Measurements from ENCODE around the gene SF3B6.
"Not testable (repeated sequence)": the region's sequence is repeated elsewhere in the genome, so short reads cannot be mapped to it uniquely, and the experiment has no call there.

Gene SF3B6, protein sequence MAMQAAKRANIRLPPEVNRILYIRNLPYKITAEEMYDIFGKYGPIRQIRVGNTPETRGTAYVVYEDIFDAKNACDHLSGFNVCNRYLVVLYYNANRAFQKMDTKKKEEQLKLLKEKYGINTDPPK
- 25.4 to 53.5 (median 39.5) reads per million in 17 experiments for total RNA-seq

DNA sequence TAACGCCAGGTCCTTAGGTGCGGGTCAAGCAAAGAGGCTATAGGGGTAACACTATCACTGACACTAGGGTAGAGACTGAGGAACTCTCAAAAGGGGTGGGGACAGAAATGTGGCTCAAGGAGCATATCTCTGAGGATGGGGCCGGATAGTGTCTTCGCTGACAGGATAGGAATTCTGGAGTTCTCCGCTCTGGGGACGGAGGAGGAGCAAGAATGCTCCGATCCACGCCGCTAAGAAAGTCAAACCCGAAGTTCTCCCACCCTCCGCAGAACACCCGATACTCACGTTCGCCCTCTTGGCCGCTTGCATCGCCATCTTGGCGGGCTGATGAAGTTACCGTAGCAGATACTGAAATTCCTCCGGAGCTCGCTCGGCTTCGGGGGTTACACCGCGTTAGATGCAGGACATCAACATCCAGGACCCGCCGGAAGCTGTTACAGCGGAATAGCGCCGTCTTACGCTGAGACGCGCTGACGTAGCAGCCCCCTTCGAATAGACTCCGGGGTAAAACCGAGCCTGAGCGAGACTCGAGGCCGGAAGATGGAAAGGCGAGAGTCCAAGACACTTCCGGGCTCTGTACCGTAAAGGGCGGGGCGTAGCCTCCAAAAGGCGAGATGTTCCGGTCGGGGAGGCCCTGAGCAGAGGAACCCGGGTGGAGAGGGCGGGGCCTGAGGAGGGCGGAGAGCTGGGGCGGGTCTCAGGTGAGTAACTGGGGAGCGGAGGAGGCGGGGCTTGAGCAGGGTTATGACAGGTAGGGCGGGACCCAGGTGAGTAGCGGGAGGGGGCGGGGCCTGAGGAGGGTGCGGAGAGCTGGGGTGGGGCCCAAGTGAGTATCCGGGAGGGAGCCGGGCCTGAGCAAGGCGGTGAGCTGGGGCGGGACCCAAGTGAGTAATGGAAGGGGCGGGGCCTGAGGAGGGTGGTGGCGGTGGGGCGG, at the start of gene SF3B6:
TSS of gene SF3B6 (minus strand) at position 412 of the 934 bp plus-strand sequence. CDS start at position 315, 97 bp downstream.
- peak; percentile 98 to 100 (median 99) for DNase-seq

DNA sequence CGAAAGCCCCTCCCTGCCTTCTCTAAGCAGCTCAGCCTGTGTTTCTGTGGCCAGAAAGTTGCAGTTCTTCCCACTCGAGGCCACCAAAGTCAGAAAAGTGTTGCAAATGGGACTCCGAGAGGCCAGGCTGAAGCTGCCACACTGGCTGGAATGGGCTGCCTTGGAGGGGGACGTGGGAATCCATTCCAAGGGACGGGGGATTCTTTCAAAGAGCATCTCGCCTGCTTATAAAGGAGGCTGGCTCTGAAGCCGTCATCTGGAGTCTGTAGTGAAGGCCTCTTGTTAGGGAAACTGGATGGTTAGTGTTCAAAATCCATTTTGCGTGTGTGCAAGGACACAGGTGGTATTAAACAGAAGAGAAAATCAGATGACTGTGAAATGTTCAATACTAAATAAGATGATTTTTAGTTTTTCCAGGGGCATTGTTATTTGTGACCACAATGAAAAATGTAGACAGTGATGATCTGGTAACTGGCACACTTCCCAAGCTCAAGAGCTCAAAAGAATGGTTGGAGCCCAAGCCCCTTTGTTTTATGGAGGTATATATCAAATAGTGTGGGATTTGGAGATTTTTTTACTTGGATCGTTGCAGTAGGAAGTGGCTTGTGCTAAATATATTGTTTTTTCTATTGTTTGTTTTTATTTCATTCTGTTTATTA, 47.9 kb upstream of the SF3B6 start:
- no peak for DNase-seq

DNA sequence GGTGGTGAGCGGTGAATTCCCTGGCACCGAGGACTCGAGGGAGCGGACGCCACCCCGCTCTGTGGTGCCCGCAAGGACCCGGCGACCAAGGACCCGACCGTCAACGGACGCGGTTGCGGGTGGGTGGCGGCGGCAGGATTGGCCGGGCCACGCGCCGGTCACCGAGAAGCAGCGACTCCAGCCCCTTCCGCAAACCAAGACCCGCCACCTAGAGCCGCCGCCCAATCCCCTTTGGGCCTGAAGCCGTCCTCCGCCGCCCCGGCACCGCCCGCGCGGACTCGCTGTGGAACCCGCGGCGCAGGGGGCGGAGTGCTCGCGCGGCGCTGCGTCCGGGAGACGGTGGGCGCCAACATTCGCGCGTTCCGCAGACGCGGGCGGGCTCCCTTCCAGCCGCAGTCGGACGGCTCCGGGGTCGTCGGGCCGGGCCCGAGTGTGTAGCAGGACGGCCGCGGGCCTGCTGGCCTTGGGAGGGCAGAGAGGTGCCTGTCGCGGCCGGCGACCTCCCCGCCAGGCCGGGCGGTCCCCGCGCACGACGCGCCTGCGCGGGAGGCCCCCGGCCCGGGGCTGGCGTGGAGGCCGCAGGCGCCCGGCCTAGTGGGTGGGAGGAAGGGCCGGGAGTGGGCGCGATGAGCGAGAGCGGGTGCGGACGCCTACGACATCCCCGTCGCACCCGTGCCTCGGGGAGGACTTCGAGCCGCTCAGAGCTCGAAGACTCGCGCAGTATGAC, 47.2 kb upstream of the SF3B6 start, which contains the start of the genes FAM228B and PFN4:
TSS of gene FAM228B (plus strand) at position 275 of the 727 bp plus-strand sequence. CDS start 893 bp downstream, outside the sequence.
TSS of gene PFN4 (minus strand) at position 140 of the 727 bp plus-strand sequence. CDS start 799 bp downstream, outside the sequence.
- DNase-seq = peak; percentile 89 to 97 (median 94)

DNA sequence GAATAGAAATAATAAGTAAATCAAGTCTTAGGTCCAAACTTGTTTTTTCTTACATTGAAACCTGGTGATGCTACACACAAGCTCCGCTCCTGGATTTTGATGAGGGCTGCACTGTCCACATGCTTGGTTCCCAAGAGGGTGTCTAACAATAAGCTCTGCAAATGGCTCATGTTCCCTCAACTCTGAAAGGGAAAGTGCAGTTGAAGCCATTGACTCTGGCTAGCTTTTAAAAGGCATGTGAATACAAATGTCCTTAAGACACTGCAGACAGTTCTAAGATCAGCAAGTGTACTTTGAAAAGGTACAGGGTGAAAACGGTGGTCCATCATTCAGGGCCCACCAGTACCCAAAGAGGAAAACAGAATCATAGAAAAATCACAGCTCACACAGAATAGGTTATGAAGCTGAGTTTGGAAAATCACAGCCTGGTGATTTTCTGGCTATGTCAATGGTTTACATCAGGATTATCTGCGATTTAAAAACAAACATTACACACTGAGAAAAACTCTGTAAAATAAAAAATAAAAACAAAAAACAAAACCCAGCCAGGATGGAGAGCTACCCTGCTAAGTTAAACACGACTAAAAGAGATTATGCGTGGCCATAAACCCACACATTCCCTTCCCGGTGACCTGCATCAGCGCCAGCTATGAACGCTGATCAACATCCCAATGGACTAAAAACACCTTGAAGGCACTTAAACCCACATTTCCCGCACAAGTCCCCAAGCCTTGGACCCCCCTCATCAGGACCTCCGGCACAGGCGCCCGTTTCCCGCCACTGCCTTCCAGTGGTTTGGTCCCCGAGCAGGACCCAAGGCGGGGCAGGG, 46.5 kb upstream of the SF3B6 start:
- peak in 2 of 4 experiments; percentile 2 to 8 for DNase-seq

DNA sequence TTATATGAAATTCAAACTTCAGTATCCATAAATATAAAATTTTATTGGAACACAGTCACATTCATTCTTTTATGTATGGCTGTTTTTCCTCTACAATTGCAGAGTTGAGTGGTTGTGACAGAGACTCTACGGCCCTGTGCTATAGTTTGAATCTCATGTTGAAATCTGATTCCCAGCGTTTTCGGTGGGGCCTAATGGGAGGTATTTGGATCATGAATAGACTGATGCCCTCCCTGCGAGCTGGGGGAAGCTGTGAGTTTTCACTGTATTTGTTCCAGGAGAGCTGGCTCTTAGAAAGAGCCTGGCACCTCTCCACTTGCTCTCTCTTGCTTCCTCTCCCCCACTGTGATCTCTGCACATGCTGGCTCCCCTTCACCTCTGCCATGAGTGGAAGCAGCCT, 45.3 kb upstream of the SF3B6 start:
- no peak for DNase-seq

DNA sequence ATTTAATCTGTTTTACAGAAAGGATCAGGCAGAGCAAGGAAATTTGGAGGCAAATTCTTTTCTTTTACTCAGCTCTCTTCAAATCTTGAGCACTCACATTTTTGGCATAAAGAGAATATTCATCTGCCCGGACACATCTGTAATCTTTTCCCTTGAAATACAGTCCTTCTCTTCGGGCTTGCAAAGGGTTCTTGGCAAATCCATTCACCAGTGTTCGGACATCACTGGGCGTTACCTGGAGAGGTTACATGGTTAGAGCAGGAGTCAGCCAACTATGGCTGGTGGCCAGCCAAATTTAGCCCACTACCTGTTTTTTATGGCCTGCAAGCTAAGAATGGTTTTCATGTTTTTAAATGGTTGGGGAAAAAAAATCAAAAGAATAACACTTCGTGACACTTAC, 44.9 kb upstream of the SF3B6 start:
- no peak for DNase-seq

DNA sequence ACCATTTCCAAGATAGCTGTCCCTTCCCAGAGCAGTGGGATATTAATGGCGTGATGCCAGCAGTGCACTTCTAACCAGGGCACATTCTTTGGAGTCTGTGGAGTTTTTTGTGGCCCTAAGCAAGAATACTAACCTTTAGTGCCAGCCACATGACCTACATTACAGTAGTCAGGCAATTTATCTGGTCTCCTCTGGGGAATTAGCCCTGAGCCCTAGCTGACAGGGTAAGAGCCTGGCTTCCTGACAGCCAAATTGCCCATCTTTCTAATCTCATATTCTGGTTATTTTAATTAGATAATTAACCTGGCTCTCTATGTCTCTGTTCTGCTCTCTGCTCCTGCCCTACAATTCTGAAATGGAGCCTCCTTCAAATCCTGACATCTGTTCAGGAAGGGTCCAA, 41.8 kb upstream of the SF3B6 start:
- DNase-seq = no peak

DNA sequence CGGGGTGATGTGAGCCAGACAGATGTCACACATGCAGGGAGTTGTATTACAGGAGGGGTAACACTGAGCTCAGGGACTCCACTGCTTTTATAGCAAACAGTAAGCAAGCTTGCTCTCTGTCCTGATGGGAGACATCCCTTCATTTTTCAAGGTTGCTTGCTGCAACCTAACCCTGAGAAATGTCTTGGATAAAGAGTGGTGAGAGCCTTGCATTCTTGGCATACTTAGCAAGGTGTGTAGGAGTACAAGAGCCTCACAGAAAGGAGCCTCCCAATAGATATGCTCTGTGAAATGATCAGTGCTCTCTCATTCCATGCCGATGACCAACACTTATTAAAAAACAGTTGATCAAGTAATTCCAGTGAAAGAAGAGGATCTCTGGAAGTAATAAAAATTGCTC, 38.9 kb upstream of the SF3B6 start:
- no peak for DNase-seq

DNA sequence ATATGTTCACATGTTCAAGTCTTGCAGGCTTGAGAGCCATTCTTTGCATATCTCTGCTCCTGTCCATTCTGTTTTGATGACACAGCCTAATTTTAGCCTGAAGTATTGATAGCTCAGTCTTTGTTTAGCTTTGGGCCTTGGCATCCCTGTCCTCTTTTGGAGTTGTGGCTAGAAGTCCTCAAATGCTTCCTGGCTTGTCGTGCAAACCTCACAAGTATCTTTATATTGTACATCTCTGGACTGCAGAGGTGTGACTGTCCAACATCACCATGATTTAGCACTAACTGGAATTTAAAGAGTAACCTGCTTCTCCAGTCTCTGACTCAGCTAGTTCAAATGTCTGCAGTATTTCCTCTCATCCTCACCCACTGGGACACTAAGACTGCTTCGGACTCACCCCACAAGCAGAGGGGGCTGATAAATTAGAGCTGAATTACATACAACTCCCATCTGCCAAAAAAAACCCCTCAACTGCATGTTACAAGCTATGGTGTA, 35.3 kb upstream of the SF3B6 start:
- no peak for DNase-seq

DNA sequence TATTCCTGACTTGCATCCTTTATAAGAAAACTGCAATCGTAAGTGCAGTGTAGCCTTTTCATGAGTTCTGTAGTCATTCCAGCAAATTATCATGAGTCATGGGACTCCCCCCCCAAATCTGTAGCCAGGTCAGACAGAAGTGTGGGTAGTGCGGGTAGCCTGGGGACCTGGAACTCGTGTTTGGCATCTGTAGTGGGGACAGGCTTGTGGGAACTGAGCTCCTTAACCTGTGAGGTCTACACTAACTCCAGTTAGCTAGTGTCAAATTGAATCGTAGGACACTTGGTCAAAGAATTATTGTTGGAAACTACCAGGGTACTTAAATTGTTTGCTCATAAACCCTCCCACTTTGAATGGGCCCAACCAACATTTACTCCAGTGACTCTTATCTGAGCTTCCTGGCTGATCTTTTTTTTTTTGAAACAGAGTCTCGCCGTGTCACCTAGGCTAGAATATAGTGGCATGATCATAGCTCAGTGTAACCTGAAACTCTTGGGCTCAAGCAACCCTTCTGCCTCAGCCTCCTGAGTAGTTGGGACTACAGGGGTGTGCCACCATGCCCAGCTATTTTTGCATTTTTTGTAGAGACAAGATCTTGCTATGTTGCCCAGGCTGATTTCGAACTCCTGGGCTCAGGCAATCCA, 34.7 kb upstream of the SF3B6 start:
- DNase-seq = no peak

DNA sequence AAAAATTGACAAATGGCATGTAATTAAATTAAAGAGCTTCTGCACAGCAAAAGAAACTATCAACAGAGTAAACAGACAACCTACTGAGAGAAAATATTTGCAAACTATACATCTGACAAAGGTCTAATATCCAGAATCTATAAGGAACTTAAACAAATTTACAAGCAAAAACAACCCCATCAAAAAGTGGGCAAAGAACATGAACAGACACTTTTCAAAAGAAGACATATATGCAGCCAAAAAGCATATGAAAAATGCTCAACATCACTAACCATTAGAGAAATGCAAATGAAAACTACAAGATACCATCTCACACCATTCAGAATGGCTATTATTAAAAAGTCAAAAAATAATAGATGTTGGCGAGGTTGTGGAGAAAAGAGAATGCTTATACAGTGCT, 33.3 kb upstream of the SF3B6 start:
- DNase-seq = not testable (repeated sequence)

DNA sequence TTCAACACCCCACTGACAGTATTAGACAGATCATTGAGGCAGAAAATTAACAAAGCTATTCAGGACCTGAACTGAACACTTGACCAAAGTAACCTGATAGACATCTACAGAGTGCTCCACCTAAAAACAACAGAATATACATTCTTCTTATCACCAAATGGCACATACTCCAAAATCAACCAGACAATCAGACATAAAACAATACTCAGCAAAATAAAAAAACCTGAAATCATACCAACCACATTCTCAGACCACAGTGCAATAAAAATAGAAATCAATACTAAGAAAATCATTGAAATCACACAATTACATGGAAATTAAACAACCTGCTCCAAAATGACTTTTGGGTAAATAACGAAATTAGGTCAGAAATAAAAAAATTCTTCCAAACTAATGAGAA, 31.2 kb upstream of the SF3B6 start:
- DNase-seq = no peak

DNA sequence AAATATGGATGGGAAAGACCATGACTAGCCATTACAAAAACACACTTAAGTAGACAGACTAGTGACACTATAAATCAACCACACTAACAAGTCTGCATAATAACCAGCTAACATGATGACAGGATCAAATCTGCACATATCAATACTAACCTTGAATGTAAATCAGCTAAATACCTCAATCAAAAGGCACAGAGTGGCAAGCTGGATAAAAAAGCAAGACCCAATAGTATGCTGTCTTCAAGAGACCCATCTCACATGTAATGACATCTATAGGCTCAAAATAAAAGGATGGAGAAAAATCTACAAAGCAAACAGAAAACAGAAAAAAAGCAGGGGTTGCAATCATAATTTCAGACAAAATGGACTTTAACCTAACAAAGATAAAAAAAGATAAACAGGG, 30.7 kb upstream of the SF3B6 start:
- DNase-seq = no peak

DNA sequence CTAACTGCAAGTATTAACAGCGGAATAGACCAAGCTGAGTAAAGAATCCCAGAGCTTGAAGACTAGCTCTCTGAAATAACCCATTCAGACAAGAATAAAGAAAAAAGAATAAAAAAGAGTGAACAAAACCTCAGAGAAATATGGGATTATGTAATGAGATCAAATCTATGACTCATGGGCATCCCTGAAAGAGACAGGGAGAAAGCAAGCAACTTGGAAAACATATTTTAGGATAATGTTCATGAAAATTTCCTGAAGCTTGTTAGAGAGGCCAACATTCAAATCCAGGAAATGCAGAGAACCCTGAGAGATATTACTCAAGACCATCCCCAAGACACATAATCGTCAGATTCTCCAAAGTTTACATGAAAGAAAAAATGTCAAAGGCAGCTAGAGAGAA, 29.7 kb upstream of the SF3B6 start:
- no peak for DNase-seq

DNA sequence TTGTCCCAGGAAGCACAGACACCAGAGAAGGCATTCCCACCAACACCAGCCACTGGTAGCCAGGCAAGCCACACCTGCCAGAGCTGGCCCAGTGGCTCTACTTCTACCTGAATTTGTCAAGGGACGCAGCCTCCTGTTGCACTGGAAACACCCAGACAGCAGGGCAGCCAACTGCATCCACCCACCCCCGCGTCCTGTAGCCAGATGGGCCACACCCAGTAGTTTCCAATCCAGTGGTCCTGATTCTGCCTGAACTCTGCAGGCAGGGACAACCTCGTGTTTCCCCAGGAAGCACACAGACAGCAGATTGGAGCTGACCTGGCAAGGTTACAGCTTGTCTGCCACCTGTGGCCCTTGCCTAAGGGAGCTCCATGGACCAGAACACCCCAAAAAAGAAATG, 28.8 kb upstream of the SF3B6 start:
- no peak for DNase-seq

DNA sequence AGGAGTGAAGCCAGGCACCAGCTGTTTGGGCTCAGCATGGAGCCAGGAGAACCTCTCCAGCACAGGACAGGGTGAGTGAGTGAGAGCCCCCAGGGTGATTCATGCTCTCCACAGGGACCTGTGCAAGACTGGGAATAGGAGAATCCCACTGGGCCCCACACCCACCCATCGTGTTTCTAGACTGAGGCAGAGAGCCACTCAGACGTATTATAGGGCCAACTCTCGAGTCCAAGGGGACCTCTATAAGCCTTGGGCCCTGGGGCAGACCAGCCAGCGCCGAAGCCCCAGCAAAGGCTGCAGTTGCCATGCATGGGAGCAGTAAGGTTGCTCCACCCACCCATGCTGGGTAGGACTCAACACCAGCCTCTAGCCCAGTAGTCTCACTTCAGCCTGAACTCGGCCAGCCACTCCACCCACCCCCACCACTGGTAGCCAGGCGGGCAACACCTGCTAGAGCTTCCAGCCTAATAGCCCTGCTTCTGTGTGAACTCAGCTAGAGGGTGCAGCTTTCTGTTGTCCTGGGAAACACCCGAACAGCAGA, 28.1 kb upstream of the SF3B6 start:
- no peak for DNase-seq

DNA sequence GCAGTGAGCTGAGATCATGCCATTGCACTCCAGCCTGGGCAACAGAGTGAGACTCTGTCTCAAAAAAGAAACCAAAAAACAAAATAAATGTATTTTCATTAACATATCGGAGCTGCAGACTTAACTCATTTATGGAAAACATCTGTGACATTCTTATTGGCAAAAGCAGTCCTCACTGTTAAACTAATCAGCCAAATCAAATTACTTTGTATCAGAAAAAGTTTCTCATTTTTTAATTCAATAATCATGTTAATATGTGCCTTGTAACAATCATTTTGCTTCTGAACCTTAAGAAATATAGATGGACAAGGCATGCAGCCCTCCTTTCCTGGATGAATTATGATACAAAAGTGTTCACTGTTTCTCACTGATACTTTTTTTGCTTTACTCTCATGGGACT, 26.6 kb upstream of the SF3B6 start:
- DNase-seq = no peak

DNA sequence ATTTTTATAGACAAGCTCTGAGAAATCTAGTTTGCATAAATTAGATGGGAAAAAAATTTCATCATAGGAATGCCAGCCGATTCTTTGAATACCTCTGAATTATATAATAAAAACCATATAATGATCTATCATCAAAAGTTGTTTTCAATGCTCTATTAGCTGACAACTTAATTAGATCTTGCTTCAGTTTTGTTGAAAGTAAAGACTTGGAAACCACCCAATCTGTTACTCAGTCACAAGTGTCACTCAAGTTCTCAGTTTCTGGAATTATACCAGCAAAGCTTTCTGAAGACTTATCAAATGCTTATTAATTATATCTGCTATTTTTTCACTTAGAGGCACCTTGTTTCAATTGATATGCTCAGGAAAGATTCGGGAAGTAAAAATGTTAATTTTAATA, 25.9 kb upstream of the SF3B6 start:
- no peak for DNase-seq

DNA sequence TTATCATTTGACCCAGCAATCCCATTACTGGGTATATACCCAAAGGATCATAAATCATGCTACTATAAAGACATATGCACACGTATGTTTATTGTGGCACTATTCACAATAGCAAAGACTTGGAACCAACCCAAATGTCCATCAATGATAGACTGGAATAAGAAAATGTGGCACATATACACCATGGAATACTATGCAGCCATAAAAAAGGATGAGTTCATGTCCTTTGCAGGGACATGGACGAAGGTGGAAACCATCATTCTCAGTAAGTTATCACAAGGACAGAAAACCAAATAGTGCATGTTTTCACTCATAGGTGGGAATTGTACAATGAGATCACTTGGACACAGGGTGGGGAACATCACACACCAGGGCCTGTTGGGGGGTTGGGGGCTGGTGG, 24.6 kb upstream of the SF3B6 start:
- DNase-seq = not testable (repeated sequence)

DNA sequence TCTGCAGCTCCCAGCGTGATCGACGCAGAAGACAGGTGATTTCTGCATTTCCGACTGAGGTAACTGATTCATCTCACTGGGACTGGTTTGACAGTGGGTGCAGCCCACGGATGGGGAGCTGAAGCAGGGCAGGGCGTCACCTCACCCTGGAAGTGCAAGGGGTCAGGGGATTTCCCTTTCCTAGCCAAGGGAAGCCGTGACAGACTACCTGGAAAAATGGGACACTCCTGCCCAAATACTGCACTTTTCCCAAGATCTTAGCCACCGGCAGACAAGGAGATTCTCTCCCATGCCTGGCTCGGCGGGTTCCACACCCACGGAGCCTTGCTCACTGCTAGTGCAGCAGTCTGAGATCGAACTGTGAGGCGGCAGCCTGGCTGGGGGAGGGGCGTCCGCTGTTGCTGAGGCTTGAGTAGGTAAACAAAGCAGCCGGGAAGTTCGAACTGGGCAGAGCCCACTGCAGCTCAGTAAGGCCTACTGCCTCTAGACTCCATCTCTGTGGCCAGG, 19.1 kb upstream of the SF3B6 start:
- DNase-seq = not testable (repeated sequence)

All from suppressor macrophage (primary cell).